HG03520 (cell line): ENCODE results near the gene C7orf33.
"Not testable (repeated sequence)": the region's sequence is repeated elsewhere in the genome, so short reads cannot be mapped to it uniquely, and the experiment has no call there.

Experiments used
- ATAC-seq: cut with Tn5 transposase; IDR thresholded peaks from one replicate; pipeline ENCODE4 v1.9.1; 2021; ENCODE audit warnings: mild to moderate bottlenecking, moderate library complexity; ENCODE audit not compliant: unreplicated experiment

C7orf33 gene

DNA sequence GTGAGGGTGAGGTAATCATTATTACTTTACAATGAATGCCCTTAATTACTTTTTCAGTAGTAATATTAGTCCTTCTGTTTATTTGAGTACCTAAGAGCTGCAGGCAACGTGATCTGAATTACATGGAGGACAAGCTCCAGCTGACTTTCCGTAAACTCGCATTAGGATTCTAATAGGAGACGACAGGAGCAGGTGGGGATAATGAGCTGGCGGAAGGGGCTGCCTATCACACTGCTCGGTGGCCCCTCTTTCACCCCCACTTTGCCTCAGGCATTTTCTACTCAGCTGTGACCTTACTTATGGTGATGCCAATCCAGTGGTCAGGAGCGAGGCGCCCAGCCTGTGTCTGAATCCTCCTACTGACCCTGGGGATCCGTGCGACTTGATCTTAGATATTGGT, at the start of gene C7orf33:
C7orf33 (plus strand) TSS at position 296 of the 400 bp plus-strand sequence. CDS start 160 bp downstream, outside the sequence.
- ATAC-seq, result no peak

DNA sequence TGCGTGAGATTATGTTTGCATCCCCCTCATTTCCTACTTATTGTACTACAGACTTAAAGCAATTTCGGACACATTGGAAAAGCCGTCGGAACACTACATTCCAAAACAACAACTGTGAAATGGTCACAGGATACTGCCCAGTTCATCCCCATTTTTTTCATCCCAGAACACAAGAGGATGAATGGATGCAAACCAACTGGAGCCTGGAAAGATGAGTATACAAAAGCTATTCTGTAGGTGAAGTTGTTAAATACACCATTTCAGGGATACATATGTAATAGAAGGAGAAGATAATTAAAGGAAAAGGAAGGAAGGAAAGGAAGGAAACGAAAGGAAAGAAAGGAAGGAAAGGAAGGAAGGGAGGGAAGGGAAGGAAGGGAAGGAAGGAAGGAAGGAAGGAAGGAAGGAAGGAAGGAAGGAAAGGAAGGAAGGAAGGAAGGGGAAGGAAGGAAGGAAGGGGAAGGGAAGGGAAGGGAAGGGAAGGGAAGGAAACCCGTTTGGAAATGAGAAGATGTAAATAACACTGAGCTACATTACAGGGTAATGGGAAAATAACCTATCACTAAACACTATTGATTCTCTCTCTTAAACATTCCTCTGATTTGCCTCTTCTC, 48.6 kb upstream of the C7orf33 start:
- no peak for ATAC-seq

DNA sequence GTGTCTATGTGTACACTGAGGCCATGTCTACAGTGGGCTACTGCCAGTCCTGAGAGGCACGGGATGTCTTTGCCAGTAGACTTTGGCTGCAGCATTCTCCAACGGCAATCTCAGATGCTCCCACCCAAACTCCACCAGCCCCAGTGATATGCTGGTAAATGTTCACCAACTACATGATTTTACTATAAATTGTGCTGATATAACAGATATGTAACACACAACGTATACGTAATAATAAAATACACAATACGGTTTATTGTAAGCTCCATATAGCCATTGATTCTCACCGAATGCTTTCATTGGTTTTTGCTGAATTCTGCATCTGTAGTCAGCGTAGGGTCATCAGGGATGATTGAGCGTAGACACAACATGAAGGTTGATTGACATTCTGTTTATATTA, 47.3 kb upstream of the C7orf33 start:
- ATAC-seq, result no peak

DNA sequence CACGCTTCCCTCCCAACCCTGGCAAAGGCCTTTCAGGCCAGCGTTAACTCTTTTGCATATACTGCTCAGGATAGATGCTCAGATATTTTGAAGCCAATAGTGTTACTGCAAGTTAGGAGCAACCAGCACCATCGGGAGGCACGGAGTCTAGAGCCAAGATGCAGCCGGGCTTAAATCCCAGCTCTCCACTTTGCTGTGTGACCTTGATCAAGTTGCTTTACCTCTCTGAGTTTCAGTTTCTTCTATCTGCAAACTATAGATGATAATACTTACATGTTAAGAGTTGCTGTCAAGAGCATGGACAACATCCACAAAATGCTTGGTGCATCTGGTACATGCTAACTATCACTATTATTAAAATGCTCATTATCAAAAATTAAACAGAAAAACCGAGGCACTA, 45.4 kb upstream of the C7orf33 start:
- no peak for ATAC-seq

DNA sequence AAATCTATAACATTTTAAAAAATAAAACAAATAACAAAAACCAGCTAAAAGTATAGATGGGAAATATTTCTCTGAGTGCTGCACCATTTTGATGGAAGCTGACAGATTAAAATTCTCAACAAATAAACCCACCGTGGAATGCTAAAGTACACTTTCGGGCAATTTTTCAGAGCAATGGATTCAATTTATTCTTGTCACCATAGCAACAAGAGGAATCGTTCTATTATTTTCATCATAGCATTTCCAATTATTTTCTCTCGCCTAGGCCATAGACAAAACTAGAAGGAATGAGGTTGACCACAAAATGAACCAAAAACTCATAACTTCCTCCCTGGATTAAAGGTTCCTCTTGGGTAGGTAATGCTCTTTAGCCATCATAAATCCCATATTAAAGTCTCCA, 44.6 kb upstream of the C7orf33 start:
- no peak for ATAC-seq

- ATAC-seq, result no peak
These were observed 43.7 kb upstream of the C7orf33 start for GRCh38 chr7:148546857-148547256.

DNA sequence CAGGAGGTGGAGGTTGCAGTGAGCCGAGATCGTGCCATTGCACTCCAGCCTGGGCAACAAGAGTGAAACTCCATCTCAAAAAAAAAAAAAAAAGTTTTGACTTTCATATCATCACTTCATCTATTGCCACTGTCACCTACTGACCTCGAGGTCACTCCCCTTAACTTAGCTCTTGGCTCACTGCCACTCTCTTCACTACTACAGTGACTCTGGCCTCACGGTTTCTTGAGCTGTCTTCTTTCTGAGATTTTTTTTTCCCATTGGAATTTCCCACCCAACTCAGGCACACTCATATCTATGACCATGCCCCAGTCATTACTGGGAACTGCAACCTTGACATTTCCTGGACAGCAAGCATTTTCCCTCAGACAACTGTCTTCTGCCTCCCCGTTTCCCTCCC, 42.6 kb upstream of the C7orf33 start:
- ATAC-seq, result no peak

GRCh38 chr7:148553979-148554378, 36.6 kb upstream of the C7orf33 start:
- no peak for ATAC-seq

- no peak for ATAC-seq
These were observed 33.7 kb upstream of the C7orf33 start for GRCh38 chr7:148556892-148557291.

DNA sequence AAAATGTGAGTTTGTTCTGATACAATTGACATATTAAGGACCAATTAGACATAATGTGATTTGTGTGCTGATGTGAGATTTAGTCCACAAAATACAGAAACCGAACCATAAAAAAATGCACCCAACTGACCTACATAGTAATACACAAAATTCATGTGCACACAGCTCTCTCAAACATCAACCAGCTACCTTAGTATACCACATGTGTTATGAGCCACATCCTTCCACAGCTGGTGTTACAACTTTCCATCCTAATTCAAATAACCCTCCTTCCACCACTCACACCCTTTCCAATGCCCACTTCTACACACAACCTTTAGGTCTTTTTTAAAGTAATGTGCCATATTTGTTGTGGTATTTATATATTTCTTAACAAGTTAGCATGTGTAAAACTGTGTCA, 31.7 kb upstream of the C7orf33 start:
- no peak for ATAC-seq

GRCh38 chr7:148561099-148561498, 29.5 kb upstream of the C7orf33 start:
- no peak for ATAC-seq

GRCh38 chr7:148563583-148564274, 26.8 kb upstream of the C7orf33 start:
- ATAC-seq, result peak; percentile 33

DNA sequence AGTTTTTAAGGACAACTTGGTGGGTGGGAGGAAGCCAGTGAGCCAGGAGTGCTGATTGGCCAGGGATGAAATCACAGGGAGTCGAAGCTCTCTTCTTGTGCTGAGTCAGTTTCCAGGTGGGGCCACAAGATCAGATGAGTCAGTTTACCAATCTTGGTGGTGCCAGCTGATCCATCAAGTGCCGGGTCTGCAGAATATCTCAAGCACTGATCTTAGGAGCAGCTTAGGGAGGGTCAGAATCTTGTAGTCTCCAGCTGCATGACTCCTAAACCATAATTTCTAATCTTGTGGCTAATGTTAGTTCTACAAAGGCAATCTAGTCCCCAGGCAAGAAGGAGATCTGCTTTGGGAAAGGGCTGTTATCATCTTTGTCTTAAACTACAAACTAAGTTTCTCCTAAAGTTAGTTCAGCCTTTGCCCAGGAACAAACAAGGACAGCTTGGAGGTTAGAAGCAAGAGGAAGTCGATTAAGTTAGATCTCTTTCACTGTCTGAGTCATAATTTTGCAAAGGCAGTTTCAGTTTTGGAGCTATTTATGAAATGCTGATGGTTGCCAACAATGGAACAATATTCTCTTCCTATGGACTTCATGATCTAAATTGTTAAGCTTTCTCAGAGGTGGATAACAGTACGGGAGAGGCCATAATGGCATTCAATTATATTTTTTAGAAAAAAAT, 26.2 kb upstream of the C7orf33 start:
- peak; percentile 83 for ATAC-seq

DNA sequence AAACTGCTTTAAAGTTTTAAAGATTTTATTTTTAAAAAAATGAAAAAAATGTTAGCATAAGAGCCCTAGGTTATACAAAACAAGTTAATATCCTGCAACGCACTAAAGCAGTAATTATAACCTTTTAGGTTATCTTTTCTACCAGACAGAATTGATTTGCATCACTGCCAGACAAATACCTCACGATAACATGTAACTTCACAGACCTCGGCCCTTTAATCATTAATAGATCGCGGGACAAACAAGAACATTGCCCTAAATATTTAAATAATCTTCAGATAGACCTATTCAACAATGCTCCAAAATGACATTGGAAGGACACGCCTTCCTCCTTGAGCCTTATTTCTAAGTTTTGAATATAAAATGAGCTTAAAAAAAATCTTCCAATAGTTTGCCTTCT, 23.8 kb upstream of the C7orf33 start:
- no peak for ATAC-seq

- no peak for ATAC-seq
These were observed 23.0 kb upstream of the C7orf33 start for GRCh38 chr7:148567524-148567923.

DNA sequence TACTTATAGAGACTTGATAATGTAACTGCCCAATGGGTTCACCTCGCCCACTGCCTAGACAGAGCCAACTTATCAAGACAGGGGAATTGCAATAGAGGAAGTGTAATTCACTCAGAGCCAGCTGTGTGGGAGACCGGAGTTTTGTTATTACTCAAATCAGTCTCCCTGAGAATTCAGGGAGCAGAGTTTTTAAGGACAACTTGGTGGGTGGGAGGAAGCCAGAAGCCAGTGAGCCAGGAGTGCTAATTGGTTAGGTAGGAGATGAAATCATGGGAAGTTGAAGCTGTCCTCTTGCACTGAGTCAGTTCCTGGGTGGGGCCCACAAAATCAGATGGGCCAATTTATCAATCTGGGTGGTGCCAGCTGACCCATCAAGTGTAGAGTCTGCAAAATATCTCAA, 20.1 kb upstream of the C7orf33 start:
- ATAC-seq, result no peak

GRCh38 chr7:148570973-148571372, 19.6 kb upstream of the C7orf33 start:
- not testable (repeated sequence) for ATAC-seq

- no peak for ATAC-seq
These were observed 19.2 kb upstream of the C7orf33 start for GRCh38 chr7:148571381-148571780.

GRCh38 chr7:148572067-148572522, 18.5 kb upstream of the C7orf33 start:
- ATAC-seq, result no peak

DNA sequence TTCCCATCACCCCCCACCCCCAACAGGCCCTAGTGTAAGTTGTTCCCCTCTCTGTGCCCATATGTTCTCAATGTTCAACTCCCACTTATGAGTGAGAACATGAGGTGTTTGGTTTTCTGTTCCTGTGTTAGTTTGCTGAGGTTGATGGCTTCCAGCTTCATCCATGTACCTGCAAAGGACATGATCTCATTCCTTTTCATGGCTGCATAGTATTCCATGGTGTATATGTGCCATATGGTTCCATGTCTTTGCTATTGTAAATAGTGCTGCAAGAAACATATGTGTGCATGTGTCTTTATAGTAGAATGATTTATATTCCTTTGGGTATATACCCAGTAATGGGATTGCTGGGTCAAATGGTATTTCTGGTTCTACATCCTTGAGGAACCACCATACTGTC, 17.0 kb upstream of the C7orf33 start:
- not testable (repeated sequence) for ATAC-seq

DNA sequence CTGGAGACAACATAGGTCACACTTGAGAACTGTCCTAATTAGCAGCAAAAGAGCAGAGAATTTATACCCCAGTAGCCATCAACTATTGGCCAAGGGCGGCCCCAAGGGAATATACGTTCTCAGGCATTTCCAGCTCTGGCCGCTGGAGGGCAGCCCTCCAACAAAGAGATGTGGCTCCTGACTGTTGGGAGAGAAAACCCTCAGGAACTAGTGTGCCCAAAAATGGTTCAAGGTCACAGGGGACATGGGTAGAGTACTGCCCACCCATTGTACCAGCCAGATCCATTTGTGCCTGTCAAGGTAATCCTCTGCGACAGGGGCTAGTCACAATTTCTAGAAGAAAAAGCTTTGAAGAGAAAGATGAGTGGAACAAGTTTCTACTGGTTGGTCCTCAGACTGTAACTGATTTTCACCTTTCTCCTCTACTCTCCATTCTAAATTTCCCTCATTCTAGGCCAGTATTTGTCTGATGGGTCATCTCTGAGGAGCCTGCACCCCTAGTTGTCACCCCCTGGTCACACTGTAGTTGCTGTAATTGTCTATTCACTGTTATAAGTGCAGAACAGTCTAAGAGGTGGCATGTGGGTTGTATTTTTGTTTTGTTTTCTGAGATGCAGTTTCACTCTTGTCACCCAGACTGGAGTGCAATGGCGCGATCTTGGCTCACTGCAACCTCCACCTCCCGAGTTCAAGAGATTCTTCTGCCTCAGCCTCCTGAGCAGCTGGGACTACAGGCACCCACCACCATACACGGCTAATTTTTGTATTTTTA, 14.7 kb upstream of the C7orf33 start:
- ATAC-seq, result peak; percentile 87
